K562 (cell line): ENCODE data around the gene POPDC2. TPM values are rescaled to one million over a fixed set of nuclear protein-coding genes. Genes with fewer than 3 reads are reported as not detected.

Source experiments
- ATAC-seq: fragments of 200-7000 bp; cut with Tn5 transposase; 3 replicates; pipeline ENCODE4 v1.9.1; 2020; ENCODE audit warnings: moderate library complexity
- BruUV-seq: library from RNA; stranded (reverse); fragments of 400-500 nt; replicated peaks from 2 replicates; lab custom pipeline; 2021; lab: Mats Ljungman, UMichigan
- CTCF ChIA-PET: fragments of 300-600 bp; formaldehyde crosslinking; extraction: SDS; loops from one replicate; lab custom pipeline; 2021; ENCODE audit warnings: low intra/inter-chr PET ratio; lab: Yijun Ruan, JAX
- POLR2A ChIA-PET: fragments of 300-600, 350-650 bp; sonication (Branson Sonifier 250); formaldehyde crosslinking; extraction: SDS; loops from one replicate; lab custom pipeline; 2021; ENCODE audit warnings: antibody characterized with exemption, inconsistent platforms; lab: Yijun Ruan, JAX
- DNase-seq, 4 experiments: peaks; one replicate each; pipeline versions ENCODE4 v3.0.0 to v3.0.0-alpha.2; 2011 to 2018; ENCODE audit warnings: low spot score in 3 of 4, mixed read lengths in 3 of 4; ENCODE audit errors: extremely low read depth in 1 of 4
- FAIRE-seq: peaks from 2 replicates; lab custom pipeline; 2011; peaks lifted over from hg19 to GRCh38; lab: Jason Lieb, UNC
- H2AFZ ChIP-seq: 2 replicates; pipeline ENCODE4 v1.6.0; 2011; ENCODE audit warnings: low read depth, low read length, control low read depth, inconsistent platforms
- H3K27ac ChIP-seq: fragments of 200-600 bp; 3 replicates; pipeline ENCODE4 v1.8.0; 2011; ENCODE audit warnings: low read depth, mild to moderate bottlenecking, control low read depth, inconsistent platforms, low read length, moderate library complexity, mixed read lengths; ENCODE audit errors: extremely low read depth
- H3K27me3 ChIP-seq, 2 experiments: fragments of 300-600 bp in 1 of 2; 2 replicates in 1 of 2; 3 replicates in 1 of 2; pipeline versions ENCODE4 v1.6.0 to v1.8.0; 2011; ENCODE audit warnings: inconsistent platforms in 2 of 2, low read length in 2 of 2, mild to moderate bottlenecking in 1 of 2, mixed read lengths in 1 of 2, moderate library complexity in 1 of 2; ENCODE audit not compliant: control insufficient read depth in 2 of 2, insufficient read depth in 2 of 2
- H3K36me3 ChIP-seq: fragments of 300-600 bp; 3 replicates; pipeline ENCODE4 v1.8.0; 2011; ENCODE audit warnings: mild to moderate bottlenecking, low read length, inconsistent platforms; ENCODE audit not compliant: control insufficient read depth, insufficient read depth
- H3K4me1 ChIP-seq, 2 experiments: fragments of 200-600 bp in 1 of 2; replicated peaks in 1 of 2; 2 replicates in 1 of 2; 3 replicates in 1 of 2; pipeline versions ENCODE4 v1.5.1 to v1.8.0; 2011; ENCODE audit warnings: inconsistent platforms in 2 of 2, low read length in 2 of 2, mild to moderate bottlenecking in 1 of 2, mixed read lengths in 1 of 2, moderate library complexity in 1 of 2; ENCODE audit not compliant: control insufficient read depth in 2 of 2, insufficient read depth in 2 of 2
- H3K4me2 ChIP-seq: 2 replicates; pipeline ENCODE4 v1.6.1; 2011; ENCODE audit warnings: low read length, control low read depth, inconsistent platforms, mixed read lengths; ENCODE audit not compliant: insufficient read depth
- H3K4me3 ChIP-seq: fragments of 200-600 bp; sonication (generic), shearing (Covaris generic); 2 replicates; pipeline ENCODE4 v1.5.1; 2016; ENCODE audit warnings: control low read depth, inconsistent platforms
- H3K79me2 ChIP-seq: fragments of 200-600 bp; 3 replicates; pipeline ENCODE4 v1.8.0; 2011; ENCODE audit warnings: low read length, inconsistent platforms; ENCODE audit not compliant: control insufficient read depth, insufficient read depth
- H3K9ac ChIP-seq, 2 experiments: 2 replicates each; pipeline versions ENCODE4 v1.6.0 to v1.6.1; 2011; ENCODE audit warnings: low read depth in 2 of 2, low read length in 2 of 2, control low read depth in 1 of 2, inconsistent platforms in 1 of 2, mild to moderate bottlenecking in 1 of 2, mixed read lengths in 1 of 2; ENCODE audit not compliant: insufficient read depth in 1 of 2
- H3K9me1 ChIP-seq: one replicate; pipeline ENCODE4 v1.6.0; 2011; ENCODE audit warnings: inconsistent platforms, mild to moderate bottlenecking, low read length, moderate library complexity; ENCODE audit not compliant: control insufficient read depth, insufficient read depth
- H3K9me3 ChIP-seq: replicated peaks from 2 replicates; pipeline ENCODE4 v1.5.1; 2011; ENCODE audit warnings: low read depth, low read length, inconsistent platforms; ENCODE audit not compliant: control insufficient read depth, insufficient read depth
- H4K20me1 ChIP-seq: replicated peaks from 2 replicates; pipeline ENCODE4 v1.6.1; 2011; ENCODE audit warnings: low read length, inconsistent platforms, mixed read lengths; ENCODE audit not compliant: control insufficient read depth, insufficient read depth
- AFF4 ChIP-seq: sonication (generic); formaldehyde crosslinking; IDR thresholded peaks from 2 replicates; pipeline ENCODE4 v1.8.0; 2023; ENCODE audit warnings: mild to moderate bottlenecking, missing genetic modification reagents
- KLF13 ChIP-seq: fragments of 450-650 bp; IDR thresholded peaks from 2 replicates; pipeline ENCODE4 v1.6.1; 2016; ENCODE audit warnings: missing genetic modification characterization, low read depth, mild to moderate bottlenecking, missing compliant biosample characterization, moderate library complexity, borderline replicate concordance
- SPI1 ChIP-seq: IDR thresholded peaks from 2 replicates; pipeline ENCODE4 v1.6.1; 2011; ENCODE audit warnings: low read depth, low read length, control low read depth, borderline replicate concordance
- TAF1 ChIP-seq: IDR thresholded peaks from 2 replicates; pipeline ENCODE4 v1.6.1; 2011; ENCODE audit warnings: mild to moderate bottlenecking, low read length, moderate library complexity; ENCODE audit not compliant: insufficient read depth, control insufficient read depth, severe bottlenecking; ENCODE audit errors: extremely low read depth
- WGBS: fragments of 100-300 bp; shearing (Covaris generic); methylation state at CpG from one replicate; pipeline ENCODE4 v1.1.6; 2016; ENCODE audit warnings: low coverage, mixed read lengths; ENCODE audit not compliant: insufficient coverage; ENCODE audit errors: missing lambda C conversion rate; 5-methylcytosine and 5-hydroxymethylcytosine counted together
- in situ Hi-C: fragments of 300-500 bp; cut with MboI; formaldehyde crosslinking; loops from 4 replicates; pipeline ENCODE4 v1.15.0; 2018; ENCODE audit warnings: inconsistent platforms, mixed read lengths
- intact Hi-C: fragments of 100-400 bp; cut with micrococcal nuclease; formaldehyde crosslinking; loops from 2 replicates; pipeline ENCODE4 v1.14.2; 2022
- polyA plus RNA-seq, 8 experiments: library from polyadenylated mRNA; depleted of rRNA in 4 of 8; stranded (reverse) in 5 of 8; unstranded in 3 of 8; fragments of >200 nt; fragmentation: Nextera tagmentation in 2 of 8; fragmentation: Illumina TruSeq in 1 of 8; extraction: Ambion mirVana in 2 of 8; extraction: Trizol in 1 of 8; gene quantifications; 2 replicates each; pipeline versions ENCODE4 v1.2.1 to v1.2.3, GENCODE V29; 2011 to 2014; ENCODE audit warnings: inconsistent platforms in 1 of 8, missing spikeins in 1 of 8
- total RNA-seq, 7 experiments: library from RNA; depleted of rRNA in 6 of 7; stranded (reverse); fragments of >200 nt in 6 of 7; fragmentation: Illumina TruSeq in 2 of 7; extraction: Trizol in 2 of 7; gene quantifications; 2 replicates each; pipeline versions ENCODE4 v1.2.1 to v1.2.3, GENCODE V29; 2011 to 2021; ENCODE audit warnings: low replicate concordance in 1 of 7

Gene POPDC2
- total and polyA plus RNA-seq, 9 of the 15 experiments (the other 6 are each of a cell fraction or from before 2014, with no cell fraction given): 0.08 to 0.32 (median 0.13) TPM; not detected in 4

- Histone ChIP-seq H3K79me2 (no peaks in the 10 kb centered on the region), H4K20me1 (no peaks in the 10 kb centered on the region), H3K9me3 (no peaks in the 10 kb centered on the region; the same call in 1 of the 2 replicates), H3K9ac (no peak overlapping the region), H3K4me2 (no peak overlapping the region), H2AFZ (no peak overlapping the region), H3K4me1 (no peaks in the 10 kb centered on the region; a peak in 1 of 5 replicates), H3K27me3 (peaks cover 0 to 6% of the 10 kb centered on the region in 2 experiments; a peak in 1 of 5 replicates), H3K4me3 (no peak overlapping the region), H3K36me3 (no peaks in the 10 kb centered on the region), H3K9me1 (no peaks in the 10 kb centered on the region), H3K27ac (no peak overlapping the region)
- DNase-seq (no peak), FAIRE-seq (no peak), ATAC-seq (no peak)
- WGBS: 43% methylated on average over 1 of the region's 1 CpG
- POLR2A ChIA-PET: interaction anchor here (0.9 kb wide), 1 partner anchor 10 kb away, joined by 3 read pairs; no protein-coding TSS in a partner anchor
- no TSS peak for BruUV-seq
- TF ChIP-seq TAF1: no peak
- intact Hi-C loops (no loop called here), in situ Hi-C loops (no loop called here)
- CTCF ChIA-PET: no interaction called here
Observed at GRCh38 chr3:119613201-119613600, 47.2 kb downstream of the POPDC2 start.

- Histone ChIP-seq H3K4me3 (no peak overlapping the region), H3K79me2 (no peaks in the 10 kb centered on the region), H3K9me3 (no peaks in the 10 kb centered on the region; the same call in 1 of the 2 replicates), H3K27ac (no peak overlapping the region), H3K9me1 (no peaks in the 10 kb centered on the region), H2AFZ (no peak overlapping the region), H4K20me1 (no peaks in the 10 kb centered on the region), H3K27me3 (peaks cover 0 to 10% of the 10 kb centered on the region in 2 experiments; a peak in 2 of 5 replicates), H3K9ac (no peak overlapping the region), H3K36me3 (no peaks in the 10 kb centered on the region), H3K4me2 (no peak overlapping the region), H3K4me1 (no peaks in the 10 kb centered on the region; a peak in 1 of 5 replicates)
- POLR2A ChIA-PET: no interaction called here
- intact Hi-C loops: no loop called here
- no peak for ATAC-seq
- CTCF ChIA-PET: no interaction called here
- in situ Hi-C loops: no loop called here
- DNase-seq: no peak
- BruUV-seq: no TSS peak
- 44% methylated on average over 1 of the region's 1 CpG for WGBS
- no peak for TF ChIP-seq AFF4
- peak; percentile 53 for TF ChIP-seq SPI1
- TF ChIP-seq KLF13 (tag): no peak
- FAIRE-seq: no peak
Observed at GRCh38 chr3:119611664-119612063, 48.7 kb downstream of the POPDC2 start.
